ENCODE measurements around the gene WDR70. TPM values are rescaled to one million over a fixed set of nuclear protein-coding genes. Genes with fewer than 3 reads are reported as not detected.

WDR70 gene
- total RNA-seq, 2 donors from 2014 or later: 16.2 to 27.1 TPM

DNA sequence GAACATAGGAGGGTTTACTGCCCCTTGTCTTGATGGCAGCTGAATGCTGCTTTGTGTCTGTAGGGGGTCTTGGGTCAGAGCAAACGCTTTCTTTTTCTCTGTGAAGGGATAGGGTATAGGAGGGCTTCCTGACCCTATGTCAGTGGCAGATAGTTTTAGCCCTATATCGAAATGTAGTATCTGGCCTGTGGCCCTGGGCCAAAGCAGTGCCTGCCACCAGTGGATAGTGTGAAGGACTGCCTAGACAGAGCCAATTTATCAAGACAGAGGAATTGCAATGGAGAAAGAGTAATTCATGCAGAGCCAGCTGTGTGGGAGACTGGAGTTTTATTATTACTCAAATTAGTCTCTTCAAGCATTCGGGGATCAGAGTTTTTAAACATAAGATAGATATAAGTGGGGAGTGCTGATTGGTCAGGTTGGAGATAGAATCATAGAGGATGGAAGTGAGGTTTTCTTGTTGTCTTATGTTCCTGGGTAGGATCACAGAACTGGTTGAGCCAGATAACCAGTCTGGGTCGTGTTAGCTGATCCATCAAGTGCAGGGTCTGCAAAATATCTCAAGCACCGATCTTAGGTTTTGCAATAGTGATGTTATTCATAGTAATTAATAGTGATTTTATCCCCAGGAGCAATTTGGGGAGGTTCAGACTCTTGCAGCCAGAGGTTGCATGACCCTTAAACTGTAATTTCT is 282.3 kb downstream of the WDR70 start:
- H3K36me3 ChIP-seq: no peaks in the 10 kb centered on the region
- 49% methylated on average over 5 of the region's 5 CpGs for WGBS
- no peak overlapping the region for H3K27ac ChIP-seq
- intact Hi-C loops (cut with DNase I): no loop called here
- H3K27me3 ChIP-seq (replicated peaks; ENCODE audit: insufficient read depth): no peaks in the 10 kb centered on the region
- no peak for TF ChIP-seq POLR2AphosphoS5 (IDR thresholded peaks at IDR 0.05)
- TF ChIP-seq, protein P1, sequence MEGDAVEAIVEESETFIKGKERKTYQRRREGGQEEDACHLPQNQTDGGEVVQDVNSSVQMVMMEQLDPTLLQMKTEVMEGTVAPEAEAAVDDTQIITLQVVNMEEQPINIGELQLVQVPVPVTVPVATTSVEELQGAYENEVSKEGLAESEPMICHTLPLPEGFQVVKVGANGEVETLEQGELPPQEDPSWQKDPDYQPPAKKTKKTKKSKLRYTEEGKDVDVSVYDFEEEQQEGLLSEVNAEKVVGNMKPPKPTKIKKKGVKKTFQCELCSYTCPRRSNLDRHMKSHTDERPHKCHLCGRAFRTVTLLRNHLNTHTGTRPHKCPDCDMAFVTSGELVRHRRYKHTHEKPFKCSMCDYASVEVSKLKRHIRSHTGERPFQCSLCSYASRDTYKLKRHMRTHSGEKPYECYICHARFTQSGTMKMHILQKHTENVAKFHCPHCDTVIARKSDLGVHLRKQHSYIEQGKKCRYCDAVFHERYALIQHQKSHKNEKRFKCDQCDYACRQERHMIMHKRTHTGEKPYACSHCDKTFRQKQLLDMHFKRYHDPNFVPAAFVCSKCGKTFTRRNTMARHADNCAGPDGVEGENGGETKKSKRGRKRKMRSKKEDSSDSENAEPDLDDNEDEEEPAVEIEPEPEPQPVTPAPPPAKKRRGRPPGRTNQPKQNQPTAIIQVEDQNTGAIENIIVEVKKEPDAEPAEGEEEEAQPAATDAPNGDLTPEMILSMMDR (IDR thresholded peaks at IDR 0.05): no peak
- no peak for TF ChIP-seq POLR2A (IDR thresholded peaks at IDR 0.05)
- no peaks in the 10 kb centered on the region for H3K4me1 ChIP-seq (replicated peaks)
- no peaks in the 10 kb centered on the region for H3K9me3 ChIP-seq
- DNase-seq (ENCODE audit: low spot score): no peak
- H3K4me3 ChIP-seq: no peak overlapping the region

DNA sequence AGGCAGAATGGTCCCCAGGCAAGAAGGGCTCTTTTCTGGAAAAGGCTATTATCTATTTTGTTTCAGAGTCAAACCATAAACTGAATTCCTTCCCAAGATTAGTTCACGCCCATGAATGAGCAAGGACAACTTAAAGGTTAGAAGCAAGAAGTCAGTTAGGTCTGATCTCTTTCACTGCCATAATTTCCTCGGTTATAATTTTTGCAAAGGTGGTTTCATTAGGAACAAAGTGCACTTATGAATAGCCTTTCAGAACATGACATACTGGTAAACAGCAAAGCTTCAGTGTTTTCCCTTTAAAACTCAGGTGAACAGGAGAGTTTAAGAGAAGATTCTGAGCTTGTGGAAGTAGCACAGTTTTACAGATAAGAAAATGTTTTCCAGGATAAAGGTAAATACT is 282.8 kb downstream of the WDR70 start:
- no peak overlapping the region for H3K4me3 ChIP-seq
- no peak for DNase-seq (ENCODE audit: low spot score)
- no peaks in the 10 kb centered on the region for H3K36me3 ChIP-seq
- intact Hi-C loops (cut with DNase I): no loop called here
- no peaks in the 10 kb centered on the region for H3K9me3 ChIP-seq
- H3K27ac ChIP-seq: no peak overlapping the region
- H3K4me1 ChIP-seq (replicated peaks): no peaks in the 10 kb centered on the region
- H3K27me3 ChIP-seq (replicated peaks; ENCODE audit: insufficient read depth): no peaks in the 10 kb centered on the region
- TF ChIP-seq POLR2A (IDR thresholded peaks at IDR 0.05): no peak
- TF ChIP-seq POLR2AphosphoS5 (IDR thresholded peaks at IDR 0.05): no peak
- TF ChIP-seq, protein P1 (IDR thresholded peaks at IDR 0.05): no peak
- WGBS: 39% methylated on average over 2 of the region's 2 CpGs

DNA sequence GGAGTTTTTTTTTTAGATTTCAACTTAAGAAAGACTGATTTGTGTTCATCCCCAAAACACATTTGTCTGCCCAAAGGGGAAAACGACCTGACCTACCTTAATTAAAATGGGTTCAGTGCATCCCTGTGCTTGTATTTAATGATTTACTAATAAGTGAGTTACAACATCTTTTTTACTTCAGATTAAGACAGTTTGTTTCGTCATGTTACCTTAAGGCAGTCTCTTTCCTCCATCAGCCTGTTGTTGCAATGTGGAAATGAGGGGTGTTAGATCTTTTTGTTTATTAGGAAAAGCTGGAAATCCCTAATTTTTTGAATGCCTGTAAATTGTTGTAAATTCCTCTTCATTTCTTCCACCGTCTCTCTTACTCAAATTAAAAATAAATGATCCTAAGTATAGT is 283.2 kb downstream of the WDR70 start:
- intact Hi-C loops (cut with DNase I): no loop called here
- Histone ChIP-seq H3K36me3 (no peaks in the 10 kb centered on the region), H3K27me3 (replicated peaks; ENCODE audit: insufficient read depth) (no peaks in the 10 kb centered on the region), H3K27ac (no peak overlapping the region), H3K9me3 (no peaks in the 10 kb centered on the region), H3K4me3 (no peak overlapping the region), H3K4me1 (replicated peaks) (peaks cover 2% of the 10 kb centered on the region)
- TF ChIP-seq, protein P1 (IDR thresholded peaks at IDR 0.05): no peak
- TF ChIP-seq POLR2AphosphoS5 (IDR thresholded peaks at IDR 0.05) (no peak), POLR2A (IDR thresholded peaks at IDR 0.05) (no peak)
- DNase-seq (ENCODE audit: low spot score): no peak
- 55% methylated on average over 3 of the region's 3 CpGs for WGBS

DNA sequence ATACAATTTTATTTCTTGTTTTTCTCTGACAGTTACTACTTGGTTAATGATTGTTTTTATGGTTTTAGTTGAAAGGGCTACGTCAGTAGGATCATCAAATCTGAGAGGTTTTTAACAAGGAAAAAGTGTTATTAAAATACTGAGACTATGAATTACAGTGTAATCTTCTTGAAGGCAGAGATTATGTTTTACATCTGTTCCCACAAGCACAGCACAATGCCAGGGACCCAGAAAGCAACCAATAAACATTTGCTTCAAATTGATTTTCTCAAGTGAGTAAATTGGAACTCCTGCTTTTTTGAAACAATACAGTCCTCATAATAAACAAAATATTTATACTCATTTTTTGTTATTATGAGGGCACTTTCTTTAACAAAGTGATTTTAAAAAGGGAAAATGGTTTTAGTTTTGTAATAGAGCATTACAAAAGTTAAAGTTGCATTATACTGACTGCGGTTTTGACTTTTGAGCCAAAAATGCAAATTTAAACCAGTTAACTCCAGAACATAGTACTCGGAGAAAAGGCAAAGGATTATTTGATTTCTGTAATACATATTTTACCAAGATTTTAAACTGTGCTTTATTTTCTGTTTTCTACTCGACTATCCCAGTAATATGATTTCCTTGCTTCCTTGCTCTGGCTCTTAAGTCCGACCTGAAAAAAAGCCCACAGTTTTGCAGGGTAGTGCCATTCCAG is 283.8 kb downstream of the WDR70 start:
- peaks cover 6% of the 10 kb centered on the region for H3K4me1 ChIP-seq (replicated peaks)
- H3K27me3 ChIP-seq (replicated peaks; ENCODE audit: insufficient read depth): no peaks in the 10 kb centered on the region
- H3K4me3 ChIP-seq: no peak overlapping the region
- no peak for DNase-seq (ENCODE audit: low spot score)
- no peaks in the 10 kb centered on the region for H3K36me3 ChIP-seq
- intact Hi-C loops (cut with DNase I): no loop called here
- WGBS: 64% methylated on average over 5 of the region's 5 CpGs
- TF ChIP-seq POLR2AphosphoS5 (IDR thresholded peaks at IDR 0.05) (no peak), POLR2A (IDR thresholded peaks at IDR 0.05) (no peak)
- TF ChIP-seq, protein P1 (IDR thresholded peaks at IDR 0.05): no peak
- H3K9me3 ChIP-seq: no peaks in the 10 kb centered on the region
- no peak overlapping the region for H3K27ac ChIP-seq

DNA sequence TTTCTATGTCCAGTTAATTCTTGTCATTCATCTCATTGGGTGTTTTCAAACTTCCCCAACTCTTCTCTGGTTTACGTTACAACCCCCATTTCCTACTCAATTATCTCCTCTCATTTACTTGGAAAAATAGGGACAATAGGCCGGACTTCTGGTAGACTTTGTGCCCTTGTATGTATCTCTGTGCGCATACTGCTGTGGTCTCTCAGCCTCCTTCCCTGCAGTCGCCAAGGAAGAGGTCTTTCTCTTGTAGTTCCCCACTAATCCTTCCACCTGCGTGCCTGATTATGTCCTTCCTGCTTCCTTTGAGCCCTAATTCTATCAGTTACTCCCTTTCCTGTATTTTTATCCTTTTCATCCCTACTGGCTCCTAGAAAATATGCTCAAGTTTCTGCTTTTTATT is 284.4 kb downstream of the WDR70 start:
- no peak for DNase-seq (ENCODE audit: low spot score)
- H3K27ac ChIP-seq: no peak overlapping the region
- intact Hi-C loops (cut with DNase I): no loop called here
- TF ChIP-seq POLR2AphosphoS5 (IDR thresholded peaks at IDR 0.05): no peak
- TF ChIP-seq, protein P1 (IDR thresholded peaks at IDR 0.05): no peak
- no peak for TF ChIP-seq POLR2A (IDR thresholded peaks at IDR 0.05)
- H3K36me3 ChIP-seq: no peaks in the 10 kb centered on the region
- H3K4me1 ChIP-seq (replicated peaks): peaks cover 10% of the 10 kb centered on the region
- no peaks in the 10 kb centered on the region for H3K27me3 ChIP-seq (replicated peaks; ENCODE audit: insufficient read depth)
- 97% methylated on average over 5 of the region's 5 CpGs for WGBS
- no peak overlapping the region for H3K4me3 ChIP-seq
- no peaks in the 10 kb centered on the region for H3K9me3 ChIP-seq

All from prostate gland (tissue), 2 donors.